Measurements from ENCODE around the gene ZBTB16. TPM values are rescaled to one million over a fixed set of nuclear protein-coding genes. Genes with fewer than 3 reads are reported as not detected.

ZBTB16 gene
- polyA plus RNA-seq, 1 donor from 2014 or later: 0.45 TPM

GRCh38 chr11:114089748-114090147 lies 30.2 kb downstream of the ZBTB16 start:
- Histone ChIP-seq H3K27me3 (ENCODE audit: insufficient read depth, low read depth, low read length) (no peaks in the 10 kb centered on the region), H3K9me3 (ENCODE audit: low read length) (no peaks in the 10 kb centered on the region), H3K9me2 (ENCODE audit: insufficient read depth, low read length) (no peaks in the 10 kb centered on the region), H3F3A (ENCODE audit: insufficient read depth, low read length, poor library complexity, severe bottlenecking) (no peaks in the 10 kb centered on the region), H3K27ac (ENCODE audit: low read length) (no peak overlapping the region), H2AFZ (ENCODE audit: low read depth, low read length) (no peak overlapping the region), H3K9ac (ENCODE audit: low read length) (no peak overlapping the region), H3K79me2 (replicated peaks; ENCODE audit: insufficient read depth, low read length) (peaks cover 53% of the 10 kb centered on the region), H3K4me2 (ENCODE audit: low read length) (no peak overlapping the region), H3K4me3 (ENCODE audit: low read length) (no peak overlapping the region), H3K36me3 (ENCODE audit: insufficient read depth, low read length) (no peaks in the 10 kb centered on the region), H4K20me1 (ENCODE audit: insufficient read depth) (no peaks in the 10 kb centered on the region)
- TF ChIP-seq SMC3 (conservative IDR thresholded peaks at IDR 0.05; ENCODE audit: poor library complexity): no peak
- TF ChIP-seq MXI1 (conservative IDR thresholded peaks at IDR 0.05; ENCODE audit: poor library complexity, severe bottlenecking): no peak
- TF ChIP-seq REST (IDR thresholded peaks at IDR 0.05; ENCODE audit: borderline replicate concordance): no peak
- TF ChIP-seq CTCF (IDR thresholded peaks at IDR 0.05; ENCODE audit: poor library complexity, severe bottlenecking): no peak
- no peak for TF ChIP-seq RAD21 (conservative IDR thresholded peaks at IDR 0.05)
- TF ChIP-seq EP300 (conservative IDR thresholded peaks at IDR 0.05; ENCODE audit: poor library complexity, severe bottlenecking): no peak
- TF ChIP-seq TAF1 (IDR thresholded peaks at IDR 0.05; ENCODE audit: low read depth): no peak
- TF ChIP-seq POLR2AphosphoS5 (IDR thresholded peaks at IDR 0.05): no peak
- TF ChIP-seq EZH2 (IDR thresholded peaks at IDR 0.05; ENCODE audit: borderline replicate concordance, insufficient read depth, low read length, poor library complexity, severe bottlenecking): no peak

GRCh38 chr11:114090225-114090910 lies 30.9 kb downstream of the ZBTB16 start:
- TF ChIP-seq CTCF (IDR thresholded peaks at IDR 0.05; ENCODE audit: poor library complexity, severe bottlenecking) (no peak), RAD21 (conservative IDR thresholded peaks at IDR 0.05) (no peak), REST (IDR thresholded peaks at IDR 0.05; ENCODE audit: borderline replicate concordance) (no peak), MXI1 (conservative IDR thresholded peaks at IDR 0.05; ENCODE audit: poor library complexity, severe bottlenecking) (no peak), EZH2 (IDR thresholded peaks at IDR 0.05; ENCODE audit: borderline replicate concordance, insufficient read depth, low read length, poor library complexity, severe bottlenecking) (no peak), SMC3 (conservative IDR thresholded peaks at IDR 0.05; ENCODE audit: poor library complexity) (no peak), EP300 (conservative IDR thresholded peaks at IDR 0.05; ENCODE audit: poor library complexity, severe bottlenecking) (no peak), TAF1 (IDR thresholded peaks at IDR 0.05; ENCODE audit: low read depth) (no peak)
- no peak overlapping the region for H3K4me2 ChIP-seq (ENCODE audit: low read length)
- H3K27ac ChIP-seq (ENCODE audit: low read length): no peak overlapping the region
- no peak overlapping the region for H3K9ac ChIP-seq (ENCODE audit: low read length)
- no peak overlapping the region for H2AFZ ChIP-seq (ENCODE audit: low read depth, low read length)
- no peaks in the 10 kb centered on the region for H3F3A ChIP-seq (ENCODE audit: insufficient read depth, low read length, poor library complexity, severe bottlenecking)
- no peaks in the 10 kb centered on the region for H3K9me3 ChIP-seq (ENCODE audit: low read length)
- no peak overlapping the region for H3K4me3 ChIP-seq (ENCODE audit: low read length)
- no peaks in the 10 kb centered on the region for H4K20me1 ChIP-seq (ENCODE audit: insufficient read depth)
- H3K79me2 ChIP-seq (replicated peaks; ENCODE audit: insufficient read depth, low read length): peaks cover 49% of the 10 kb centered on the region
- no peaks in the 10 kb centered on the region for H3K36me3 ChIP-seq (ENCODE audit: insufficient read depth, low read length)
- no peaks in the 10 kb centered on the region for H3K9me2 ChIP-seq (ENCODE audit: insufficient read depth, low read length)
- H3K27me3 ChIP-seq (ENCODE audit: insufficient read depth, low read depth, low read length): no peaks in the 10 kb centered on the region
